Activated naive CD4-positive, alpha-beta T cell treated with anti-CD3 and anti-CD28 coated beads, Interleukin-2, amount 50 U/mL, for 24 hours (primary cell): ENCODE measurements around the gene SLC23A3.
"Not testable (repeated sequence)": the region's sequence is repeated elsewhere in the genome, so short reads cannot be mapped to it uniquely, and the experiment has no call there.

Source experiments
- H3K27ac Mint-ChIP-seq: one replicate; pipeline ENCODE4 v1.8.0; 2021; ENCODE audit warnings: mild to moderate bottlenecking, mixed read lengths
- H3K27me3 Mint-ChIP-seq: one replicate; pipeline ENCODE4 v1.8.0; 2021; ENCODE audit warnings: mixed read lengths
- H3K36me3 Mint-ChIP-seq: one replicate; pipeline ENCODE4 v1.8.0; 2021; ENCODE audit warnings: mixed read lengths
- H3K4me1 Mint-ChIP-seq: one replicate; pipeline ENCODE4 v1.8.0; 2021; ENCODE audit warnings: mixed read lengths
- H3K4me3 Mint-ChIP-seq: one replicate; pipeline ENCODE4 v1.8.0; 2021; ENCODE audit warnings: mild to moderate bottlenecking, mixed read lengths
- H3K9me3 Mint-ChIP-seq: one replicate; pipeline ENCODE4 v1.8.0; 2021; ENCODE audit warnings: mixed read lengths

The SLC23A3 gene

DNA sequence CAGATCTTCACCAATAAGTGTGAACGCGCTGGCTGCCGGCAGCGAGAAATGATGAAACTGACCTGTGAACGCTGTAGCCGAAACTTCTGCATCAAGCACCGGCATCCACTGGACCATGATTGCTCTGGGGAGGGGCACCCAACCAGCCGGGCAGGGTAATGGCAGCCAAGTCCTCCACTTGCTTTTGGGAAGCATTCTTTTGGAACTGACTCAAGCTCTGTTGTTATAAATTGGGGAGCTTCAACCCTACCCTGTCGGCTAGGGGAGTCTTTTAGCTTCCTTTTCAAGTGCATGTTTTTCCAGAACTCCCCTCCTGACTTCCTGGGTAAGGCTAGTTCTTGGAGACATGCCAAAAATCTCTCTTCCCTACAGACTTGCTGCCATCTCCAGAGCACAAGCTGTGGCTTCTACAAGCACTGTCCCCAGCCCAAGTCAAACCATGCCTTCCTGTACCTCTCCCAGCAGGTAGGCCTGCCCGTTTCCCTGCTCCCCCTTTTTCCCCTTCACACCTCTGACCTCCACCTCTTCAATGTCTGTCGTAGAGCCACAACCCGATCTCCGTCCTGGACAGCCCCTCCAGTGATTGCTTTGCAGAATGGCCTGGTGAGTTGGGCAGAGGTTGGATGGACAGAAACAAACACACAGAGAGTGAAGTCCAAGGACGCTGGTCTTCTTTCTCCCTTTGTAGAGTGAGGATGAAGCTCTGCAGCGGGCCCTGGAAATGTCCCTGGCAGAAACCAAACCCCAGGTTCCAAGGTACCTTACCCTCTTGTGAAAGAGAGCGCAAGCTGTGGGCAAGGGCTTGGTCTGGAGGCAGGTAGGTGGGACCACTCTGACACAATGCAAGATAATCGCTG is 38.3 kb upstream of the SLC23A3 start:
- no peaks in the 10 kb centered on the region for H3K9me3 Mint-ChIP-seq
- peak overlapping the region; percentile 68 for H3K4me3 Mint-ChIP-seq
- H3K36me3 Mint-ChIP-seq = peaks cover 5% of the 10 kb centered on the region
- no peaks in the 10 kb centered on the region for H3K27me3 Mint-ChIP-seq
- H3K4me1 Mint-ChIP-seq = peaks cover 42% of the 10 kb centered on the region
- H3K27ac Mint-ChIP-seq = peak overlapping the region; percentile 41

DNA sequence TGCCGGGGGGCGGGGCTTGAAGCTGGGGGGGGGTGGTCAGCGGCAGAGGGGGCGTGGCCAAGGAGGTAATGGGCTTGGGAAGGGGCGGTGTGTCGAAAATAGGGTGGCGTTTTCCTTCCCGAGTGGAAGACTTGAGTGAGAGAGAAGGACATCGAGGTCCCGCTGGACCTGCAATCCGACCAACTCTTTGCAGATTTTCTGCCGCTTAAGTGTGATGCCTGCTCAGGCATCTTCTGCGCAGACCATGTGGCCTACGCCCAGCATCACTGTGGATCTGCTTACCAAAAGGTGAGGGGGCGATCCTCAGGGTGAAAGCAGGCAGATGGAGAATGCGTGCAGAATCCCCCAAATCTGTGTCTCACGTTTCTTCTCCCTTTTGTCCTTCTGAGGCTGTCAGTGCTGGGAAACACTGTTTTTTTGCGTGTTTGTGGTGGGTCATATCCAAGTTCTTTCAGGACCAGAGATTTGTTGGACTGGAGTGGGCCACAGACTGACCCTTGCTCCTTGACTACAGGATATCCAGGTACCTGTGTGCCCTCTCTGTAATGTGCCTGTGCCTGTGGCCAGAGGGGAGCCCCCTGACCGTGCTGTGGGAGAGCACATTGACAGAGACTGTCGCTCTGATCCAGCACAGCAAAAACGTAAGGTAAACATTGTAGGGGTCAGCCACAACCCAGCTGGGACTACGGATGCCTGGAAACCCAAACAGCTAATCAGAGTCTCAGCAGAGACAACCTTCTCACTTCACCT is 37.5 kb upstream of the SLC23A3 start:
- peak overlapping the region; percentile 77 for H3K4me3 Mint-ChIP-seq
- H3K9me3 Mint-ChIP-seq = no peaks in the 10 kb centered on the region
- peaks cover 5% of the 10 kb centered on the region for H3K36me3 Mint-ChIP-seq
- peak overlapping the region; percentile 51 for H3K27ac Mint-ChIP-seq
- H3K4me1 Mint-ChIP-seq = peaks cover 42% of the 10 kb centered on the region
- no peaks in the 10 kb centered on the region for H3K27me3 Mint-ChIP-seq

DNA sequence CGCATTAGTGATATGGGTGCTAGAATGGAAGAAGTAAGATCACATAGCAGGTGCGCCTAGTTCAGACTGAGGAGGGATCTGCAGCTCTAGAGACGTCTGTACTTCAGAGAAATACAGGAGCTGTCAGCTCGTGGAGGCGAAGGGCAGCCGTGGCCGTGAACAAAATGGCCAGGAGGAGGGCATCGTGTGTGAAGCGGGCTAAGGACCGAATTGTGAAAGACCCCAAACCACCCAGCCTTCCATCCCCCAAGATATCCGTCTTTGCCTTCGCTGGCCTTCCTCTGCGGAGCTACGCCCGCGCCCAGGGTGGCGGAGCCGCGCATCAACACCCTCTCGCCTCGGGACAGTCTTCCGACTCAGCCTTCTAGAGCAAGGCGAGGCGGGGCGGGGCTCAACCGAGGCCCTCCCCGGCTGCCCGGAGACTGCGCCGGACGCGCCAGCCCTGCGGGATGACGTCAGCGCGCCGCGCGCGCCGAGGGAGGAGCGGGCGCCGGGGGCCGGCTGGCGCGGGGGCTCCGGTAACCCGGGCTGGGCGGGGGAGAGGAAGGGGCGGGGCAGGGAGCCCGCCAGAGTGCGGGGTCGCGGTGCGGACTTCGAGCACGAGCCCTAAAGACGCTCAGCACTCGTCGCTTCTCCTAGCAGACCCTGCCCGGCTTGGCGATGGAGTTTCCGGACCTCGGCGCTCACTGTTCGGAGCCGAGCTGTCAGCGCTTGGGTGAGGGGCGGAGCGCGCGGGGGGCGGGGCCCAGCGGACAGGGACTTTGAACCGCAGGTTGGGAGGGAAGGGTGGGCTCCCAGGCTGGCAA is 36.7 kb upstream of the SLC23A3 start, which contains the start of gene ZFAND2B:
Gene ZFAND2B (plus strand): TSS at position 455 of the 806 bp plus-strand sequence. CDS start 206 bp downstream, at position 661.
- peak within 1 kb of the TSS; percentile 90 for H3K4me3 Mint-ChIP-seq
- H3K27ac Mint-ChIP-seq = peak within 1 kb of the TSS; percentile 96
- H3K4me1 Mint-ChIP-seq = peaks cover 42% of the 10 kb centered on the region
- H3K36me3 Mint-ChIP-seq = peaks cover 3% of the 10 kb centered on the region
- H3K27me3 Mint-ChIP-seq = no peaks in the 10 kb centered on the region
- no peaks in the 10 kb centered on the region for H3K9me3 Mint-ChIP-seq

- Mint-ChIP-seq H3K4me3 (peak overlapping the region; percentile 90), H3K4me1 (peaks cover 36% of the 10 kb centered on the region), H3K27ac (peak overlapping the region; percentile 96), H3K27me3 (no peaks in the 10 kb centered on the region), H3K9me3 (no peaks in the 10 kb centered on the region), H3K36me3 (peaks cover 3% of the 10 kb centered on the region)
Measured at GRCh38 chr2:219205981-219206327, 36.1 kb upstream of the SLC23A3 start.

- Mint-ChIP-seq H3K4me1 (peaks cover 37% of the 10 kb centered on the region), H3K36me3 (peaks cover 3% of the 10 kb centered on the region), H3K27me3 (no peaks in the 10 kb centered on the region), H3K9me3 (no peaks in the 10 kb centered on the region), H3K27ac (peak overlapping the region; percentile 35), H3K4me3 (no peak overlapping the region)
Measured at GRCh38 chr2:219205165-219205538, 35.3 kb upstream of the SLC23A3 start.

GRCh38 chr2:219204425-219205164 is 34.8 kb upstream of the SLC23A3 start:
- no peaks in the 10 kb centered on the region for H3K27me3 Mint-ChIP-seq
- H3K4me1 Mint-ChIP-seq = peaks cover 33% of the 10 kb centered on the region
- H3K36me3 Mint-ChIP-seq = peaks cover 3% of the 10 kb centered on the region
- no peak overlapping the region for H3K27ac Mint-ChIP-seq
- H3K4me3 Mint-ChIP-seq = no peak overlapping the region
- no peaks in the 10 kb centered on the region for H3K9me3 Mint-ChIP-seq

GRCh38 chr2:219201331-219201730 is 31.5 kb upstream of the SLC23A3 start:
- peaks cover 15% of the 10 kb centered on the region for H3K4me1 Mint-ChIP-seq
- not testable (repeated sequence) for H3K27ac Mint-ChIP-seq, H3K9me3 Mint-ChIP-seq, H3K4me3 Mint-ChIP-seq, H3K36me3 Mint-ChIP-seq, H3K27me3 Mint-ChIP-seq

GRCh38 chr2:219200502-219201326 is 30.9 kb upstream of the SLC23A3 start:
- Mint-ChIP-seq H3K4me1 (peaks cover 11% of the 10 kb centered on the region), H3K27ac (peak overlapping the region; percentile 79), H3K4me3 (peak overlapping the region; percentile 82)
- not testable (repeated sequence) for H3K9me3 Mint-ChIP-seq, H3K36me3 Mint-ChIP-seq, H3K27me3 Mint-ChIP-seq

GRCh38 chr2:219199470-219200211 is 29.8 kb upstream of the SLC23A3 start:
- no peaks in the 10 kb centered on the region for H3K27me3 Mint-ChIP-seq
- no peak overlapping the region for H3K27ac Mint-ChIP-seq
- no peak overlapping the region for H3K4me3 Mint-ChIP-seq
- peaks cover 11% of the 10 kb centered on the region for H3K4me1 Mint-ChIP-seq
- no peaks in the 10 kb centered on the region for H3K9me3 Mint-ChIP-seq
- H3K36me3 Mint-ChIP-seq = no peaks in the 10 kb centered on the region

GRCh38 chr2:219198974-219199373 is 29.1 kb upstream of the SLC23A3 start:
- no peak overlapping the region for H3K27ac Mint-ChIP-seq
- no peak overlapping the region for H3K4me3 Mint-ChIP-seq
- peaks cover 11% of the 10 kb centered on the region for H3K4me1 Mint-ChIP-seq
- no peaks in the 10 kb centered on the region for H3K9me3 Mint-ChIP-seq
- H3K27me3 Mint-ChIP-seq = no peaks in the 10 kb centered on the region
- no peaks in the 10 kb centered on the region for H3K36me3 Mint-ChIP-seq

- H3K9me3 Mint-ChIP-seq = no peaks in the 10 kb centered on the region
- H3K4me3 Mint-ChIP-seq = no peak overlapping the region
- H3K27me3 Mint-ChIP-seq = no peaks in the 10 kb centered on the region
Measured at GRCh38 chr2:219197388-219197787, 27.6 kb upstream of the SLC23A3 start.

GRCh38 chr2:219186754-219187456 is 17.1 kb upstream of the SLC23A3 start:
- Mint-ChIP-seq H3K4me3 (no peak overlapping the region), H3K27me3 (no peaks in the 10 kb centered on the region), H3K4me1 (peaks cover 19% of the 10 kb centered on the region), H3K27ac (peak overlapping the region; percentile 74), H3K36me3 (peaks cover under 1% of the 10 kb centered on the region), H3K9me3 (no peaks in the 10 kb centered on the region)

More at GRCh38 chr2:219197388-219197787, 27.6 kb upstream of the SLC23A3 start:
- H3K36me3 Mint-ChIP-seq = no peaks in the 10 kb centered on the region
- no peak overlapping the region for H3K27ac Mint-ChIP-seq
- peaks cover 11% of the 10 kb centered on the region for H3K4me1 Mint-ChIP-seq

- H3K4me1 Mint-ChIP-seq = peaks cover 45% of the 10 kb centered on the region
- H3K9me3 Mint-ChIP-seq = no peaks in the 10 kb centered on the region
Measured at GRCh38 chr2:219184121-219184520, 14.3 kb upstream of the SLC23A3 start.

More at GRCh38 chr2:219184121-219184520, 14.3 kb upstream of the SLC23A3 start:
- H3K27ac Mint-ChIP-seq = no peak overlapping the region
- peaks cover 4% of the 10 kb centered on the region for H3K36me3 Mint-ChIP-seq
- no peak overlapping the region for H3K4me3 Mint-ChIP-seq
- no peaks in the 10 kb centered on the region for H3K27me3 Mint-ChIP-seq
